ENCODE data around the gene DNAI1.
"Not testable (repeated sequence)": the region's sequence is repeated elsewhere in the genome, so short reads cannot be mapped to it uniquely, and the experiment has no call there.

Gene DNAI1

GRCh38 chr9:34451135-34451534, 7.5 kb upstream of the DNAI1 start:
- DNase-seq = no peak

GRCh38 chr9:34451545-34451944, 7.1 kb upstream of the DNAI1 start:
- DNase-seq = no peak

GRCh38 chr9:34452568-34452967, 6.0 kb upstream of the DNAI1 start:
- DNase-seq = no peak

- no peak for DNase-seq
Measured at GRCh38 chr9:34454571-34455065, 4.0 kb upstream of the DNAI1 start.

- DNase-seq = no peak
Measured at GRCh38 chr9:34456151-34456550, 2.5 kb upstream of the DNAI1 start.

GRCh38 chr9:34456746-34457145, 1.9 kb upstream of the DNAI1 start:
- DNase-seq = no peak

GRCh38 chr9:34457266-34458012, 1.2 kb upstream of the DNAI1 start:
- DNase-seq = no peak

DNA sequence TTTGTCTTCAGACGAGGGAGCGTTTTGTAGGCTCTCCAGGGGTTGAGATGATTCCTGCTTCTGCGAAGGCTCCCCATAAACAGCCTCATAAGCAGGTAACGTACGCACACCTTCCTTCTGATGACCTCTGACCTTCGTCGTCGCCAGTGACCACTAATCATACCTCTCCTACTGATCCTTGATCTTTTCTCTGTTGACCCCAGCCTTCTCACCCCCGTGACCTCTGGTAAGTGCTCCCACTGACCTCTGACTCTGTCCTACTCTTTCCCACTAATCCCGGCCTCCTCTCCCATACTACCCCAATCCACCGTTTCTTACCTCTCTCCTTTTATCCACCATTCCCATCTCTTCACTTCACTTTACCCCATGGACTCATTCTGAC, 345 bp downstream of the DNAI1 start:
- DNase-seq = no peak

DNA sequence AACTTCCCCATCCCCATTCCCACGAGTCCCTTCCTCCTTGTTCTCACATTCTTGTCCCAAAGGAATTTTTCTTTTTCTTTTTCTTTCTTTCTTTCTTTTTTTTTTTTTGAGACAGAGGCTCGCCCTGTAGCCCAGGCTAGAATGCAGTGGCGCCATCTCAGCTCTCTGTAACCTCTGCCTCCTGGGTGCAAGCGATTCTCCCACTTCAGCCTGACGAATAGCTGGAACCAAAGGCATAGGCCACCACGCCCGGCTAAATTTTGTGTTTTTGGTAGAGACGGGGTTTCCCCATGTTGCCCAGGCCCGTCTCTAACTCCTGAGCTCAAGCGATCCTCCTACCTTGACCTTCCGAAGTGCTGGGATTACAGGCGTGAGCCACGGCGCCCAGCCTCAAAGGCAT, 751 bp downstream of the DNAI1 start:
- DNase-seq = no peak

DNA sequence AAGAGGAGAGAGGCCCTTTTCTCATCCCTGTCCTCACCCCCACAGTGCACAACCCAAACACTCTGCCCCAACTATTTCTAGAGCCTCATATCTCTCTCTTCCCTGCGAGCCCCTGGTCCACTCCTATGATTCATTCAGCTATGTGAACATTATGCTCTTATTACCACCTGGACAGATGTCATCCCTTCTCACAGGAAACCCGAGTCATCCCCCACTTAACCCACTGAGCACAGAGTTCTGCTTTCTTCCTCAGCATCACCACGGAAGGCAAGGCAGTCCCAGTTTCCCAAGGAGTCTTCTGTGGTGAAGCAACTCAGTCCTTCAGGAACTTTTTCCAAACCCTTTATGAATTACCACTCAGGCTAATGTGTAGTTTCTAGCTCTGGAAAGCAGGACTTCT, 1.3 kb downstream of the DNAI1 start:
- no peak for DNase-seq

DNA sequence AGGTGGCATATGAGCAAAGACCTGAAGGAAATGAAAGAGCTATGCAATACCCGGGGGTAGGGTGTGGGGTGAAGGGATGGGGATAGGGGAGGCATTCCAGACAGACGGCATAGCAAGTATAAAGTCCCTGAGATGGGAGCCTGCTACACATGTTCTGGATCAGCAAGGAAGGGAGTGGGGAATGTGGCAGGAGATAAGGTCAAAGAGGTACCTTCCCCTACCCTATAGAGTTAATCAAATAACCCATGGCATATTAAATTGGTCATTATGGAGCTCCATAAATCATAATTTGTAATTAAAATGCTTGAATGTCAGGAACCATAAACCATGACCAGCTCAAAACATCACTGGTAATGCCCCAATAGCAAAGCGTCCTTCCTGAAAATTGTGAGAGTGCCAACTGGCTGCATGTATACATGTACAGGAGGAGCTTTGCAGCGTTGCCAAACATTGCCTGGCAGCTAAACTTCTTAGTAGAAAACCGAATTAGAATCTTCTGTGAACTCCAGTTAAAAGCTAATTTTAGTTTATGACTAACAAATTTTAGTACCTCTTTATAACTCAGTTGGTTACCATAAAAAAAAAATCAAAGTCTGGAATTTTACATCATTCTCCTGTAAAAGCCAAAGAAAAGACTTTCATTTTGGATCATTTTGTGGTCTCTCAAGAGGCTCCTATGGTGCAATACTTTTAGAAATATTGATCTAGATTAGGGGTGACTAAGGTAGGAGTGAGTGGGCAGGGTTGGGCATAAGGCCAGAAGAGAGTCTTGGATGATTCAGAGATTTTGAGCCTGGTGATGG, 4.7 kb downstream of the DNAI1 start:
- no peak for DNase-seq

GRCh38 chr9:34463901-34464232, 5.3 kb downstream of the DNAI1 start:
- DNase-seq = no peak

DNA sequence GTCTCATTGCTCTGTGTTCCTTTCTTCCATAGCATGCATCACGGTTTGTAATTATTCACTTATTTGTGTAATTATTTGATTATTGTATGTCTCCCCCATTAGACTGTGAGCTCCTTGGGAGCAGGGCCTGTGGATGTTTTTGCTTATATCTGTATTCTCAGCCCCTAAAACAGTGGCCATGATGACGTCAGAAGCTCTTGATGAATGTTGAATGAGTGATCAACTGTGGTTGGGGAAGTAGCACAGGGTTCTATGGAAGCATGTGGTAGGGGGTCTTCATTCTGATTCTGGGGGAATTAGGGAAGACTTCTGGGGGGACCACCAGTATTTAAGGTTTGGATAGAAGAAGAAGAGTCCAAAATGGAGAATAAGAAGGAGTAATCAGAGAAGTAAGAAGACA, 6.0 kb downstream of the DNAI1 start:
- no peak for DNase-seq

DNA sequence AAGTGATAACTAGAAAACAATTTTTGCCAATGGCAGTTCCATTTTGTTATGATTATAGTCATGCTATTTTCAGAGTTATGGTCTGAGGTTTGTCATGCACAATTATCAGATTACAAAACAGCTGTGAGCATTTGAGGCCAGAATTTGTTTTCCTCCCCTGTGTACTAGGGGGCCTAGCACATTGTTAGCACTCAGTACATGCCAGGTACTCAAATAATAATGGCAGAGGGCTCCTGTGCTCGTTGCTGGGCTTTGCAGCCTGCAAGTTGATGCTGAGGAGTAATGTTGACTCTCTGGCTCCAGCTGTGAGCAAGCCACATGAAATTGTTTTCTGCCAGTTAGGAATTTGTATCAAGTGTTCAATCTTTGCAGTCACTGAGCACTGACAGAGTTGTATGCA, 6.9 kb downstream of the DNAI1 start:
- no peak for DNase-seq

GRCh38 chr9:34475097-34475496, 16.5 kb downstream of the DNAI1 start:
- DNase-seq = no peak

- DNase-seq = no peak
Measured at GRCh38 chr9:34477541-34477940, 18.9 kb downstream of the DNAI1 start.

- no peak for DNase-seq
Measured at GRCh38 chr9:34479431-34479866, 20.8 kb downstream of the DNAI1 start.

DNA sequence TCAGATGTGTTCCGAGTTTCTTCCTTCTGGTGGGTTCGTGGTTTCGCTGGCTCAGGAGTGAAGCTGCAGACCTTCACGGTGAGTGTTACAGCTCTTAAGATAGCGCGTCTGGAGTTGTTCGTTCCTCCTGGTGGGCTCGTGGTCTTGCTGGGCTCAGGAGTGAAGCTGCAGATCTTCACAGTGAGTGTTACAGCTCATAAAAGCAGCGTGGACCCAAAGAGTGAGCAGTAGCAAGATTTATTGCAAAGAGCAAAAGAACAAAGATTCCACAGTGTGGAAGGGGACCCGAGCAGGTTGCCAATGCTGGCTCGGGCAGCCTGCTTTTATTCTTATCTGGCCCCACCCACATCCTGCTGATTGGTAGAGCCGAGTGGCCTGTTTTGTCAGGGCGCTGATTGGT, 23.0 kb downstream of the DNAI1 start:
- not testable (repeated sequence) for DNase-seq

GRCh38 chr9:34482746-34483145, 24.1 kb downstream of the DNAI1 start:
- not testable (repeated sequence) for DNase-seq

DNA sequence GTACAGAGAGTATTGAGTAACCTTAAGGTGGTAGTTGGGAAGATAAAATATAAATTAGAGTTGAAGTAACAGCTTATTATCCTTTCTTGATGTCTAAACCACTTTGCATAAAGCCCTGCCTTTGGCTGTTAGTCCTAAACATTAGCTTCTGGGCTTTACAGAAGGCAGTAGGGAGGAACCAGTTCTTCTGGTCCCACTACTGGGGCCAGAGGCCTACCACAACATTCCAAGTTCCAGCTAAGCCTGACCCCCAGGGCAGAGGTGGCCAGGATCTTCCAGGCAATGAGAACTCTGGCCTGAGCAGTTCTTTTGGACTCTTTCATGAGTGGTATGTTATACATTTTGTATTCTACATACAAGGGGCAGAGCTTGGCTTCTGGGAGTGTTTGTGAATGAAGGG, 26.1 kb downstream of the DNAI1 start:
- DNase-seq = no peak

GRCh38 chr9:34485822-34486221, 27.2 kb downstream of the DNAI1 start:
- no peak for DNase-seq

DNA sequence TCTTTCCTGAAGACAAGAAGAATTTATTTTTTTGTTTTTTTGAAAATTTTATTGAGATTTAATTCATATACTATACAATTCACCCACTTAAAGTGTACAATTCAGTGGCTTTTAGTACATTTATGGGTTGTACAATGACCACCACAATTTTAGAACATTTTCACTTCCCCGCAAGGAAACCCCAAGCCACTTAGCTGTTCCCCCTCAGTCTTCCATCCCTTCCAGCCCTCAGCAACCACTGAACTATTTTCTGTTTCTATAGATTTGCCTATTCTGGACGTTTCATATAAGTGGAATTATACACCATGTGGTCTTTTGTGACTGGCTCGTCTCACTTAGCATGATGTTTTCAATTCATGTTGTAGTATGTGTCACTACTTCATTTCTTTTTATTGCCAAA, 28.0 kb downstream of the DNAI1 start:
- no peak for DNase-seq

DNA sequence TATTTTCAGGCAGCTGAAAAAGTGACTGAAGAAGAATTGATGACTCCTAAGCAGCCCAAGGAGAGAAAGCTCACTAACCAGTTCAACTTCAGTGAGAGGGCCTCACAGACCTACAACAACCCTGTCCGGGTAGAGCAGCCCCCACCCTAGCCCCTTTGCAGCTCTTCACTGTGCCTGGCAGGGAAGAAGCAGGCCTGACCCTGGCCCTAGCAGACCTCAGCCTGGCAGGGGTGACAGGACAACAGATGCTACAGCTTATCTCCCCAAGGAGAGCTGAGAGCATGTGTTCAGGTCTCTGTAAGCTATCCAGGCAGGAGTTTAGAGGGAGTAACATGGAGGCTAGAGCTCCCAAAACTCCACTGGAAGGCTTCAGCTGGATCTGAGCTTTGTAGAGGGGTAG, 31.8 kb downstream of the DNAI1 start:
- no peak for DNase-seq

DNA sequence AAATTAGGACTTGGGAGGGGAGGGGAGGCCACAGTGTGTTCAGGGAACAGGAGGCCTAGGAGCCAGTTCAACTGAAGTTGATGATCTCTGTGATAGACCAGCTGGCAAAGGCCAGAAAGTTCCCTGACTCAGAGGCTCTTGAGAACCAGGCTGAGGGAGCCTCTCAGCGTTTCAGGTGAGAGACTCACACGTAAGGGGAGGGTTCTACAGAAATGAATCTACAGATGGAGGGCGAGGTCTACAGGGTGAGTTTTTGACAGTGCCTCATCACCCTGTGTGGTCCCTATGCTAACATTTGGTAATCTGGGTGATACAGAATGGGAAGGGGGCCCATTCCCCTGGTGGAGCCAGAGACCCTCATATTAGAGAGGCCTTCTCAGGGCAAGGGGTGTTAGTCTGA, 32.2 kb downstream of the DNAI1 start:
- DNase-seq = no peak

DNA sequence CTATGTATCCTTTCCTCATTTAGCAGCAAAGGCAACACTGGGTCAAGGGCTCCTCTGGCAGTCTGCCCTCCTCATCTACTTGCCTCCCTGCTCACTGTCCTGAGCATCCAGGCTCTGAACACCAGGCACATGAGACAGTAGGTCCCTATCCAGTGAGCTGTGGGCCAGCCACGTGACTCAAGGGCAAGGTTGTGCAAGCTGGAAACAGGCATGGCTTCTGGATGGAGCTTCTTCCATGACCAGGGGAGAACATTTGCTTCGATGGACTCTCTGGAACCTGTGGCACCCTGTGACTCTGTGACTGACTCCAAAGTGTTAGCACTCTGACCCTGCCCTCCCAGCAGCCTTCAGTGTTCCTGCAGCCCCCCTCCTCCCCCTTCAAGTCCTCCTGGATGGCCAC, 33.0 kb downstream of the DNAI1 start:
- no peak for DNase-seq

Data from CD4-positive, alpha-beta T cell treated with Interleukin-12 subunit alpha and Interleukin-12 subunit beta, for 1 hour (primary cell).